Measurements from ENCODE around the gene THEM4.
A peak's percentile ranks its signal among the peaks of the same experiment; 100 is the strongest.
"Not testable (repeated sequence)": the region's sequence is repeated elsewhere in the genome, so short reads cannot be mapped to it uniquely, and the experiment has no call there.

The THEM4 gene

GRCh38 chr1:151891512-151891911, 17.8 kb downstream of the THEM4 start:
- no peak for DNase-seq

DNA sequence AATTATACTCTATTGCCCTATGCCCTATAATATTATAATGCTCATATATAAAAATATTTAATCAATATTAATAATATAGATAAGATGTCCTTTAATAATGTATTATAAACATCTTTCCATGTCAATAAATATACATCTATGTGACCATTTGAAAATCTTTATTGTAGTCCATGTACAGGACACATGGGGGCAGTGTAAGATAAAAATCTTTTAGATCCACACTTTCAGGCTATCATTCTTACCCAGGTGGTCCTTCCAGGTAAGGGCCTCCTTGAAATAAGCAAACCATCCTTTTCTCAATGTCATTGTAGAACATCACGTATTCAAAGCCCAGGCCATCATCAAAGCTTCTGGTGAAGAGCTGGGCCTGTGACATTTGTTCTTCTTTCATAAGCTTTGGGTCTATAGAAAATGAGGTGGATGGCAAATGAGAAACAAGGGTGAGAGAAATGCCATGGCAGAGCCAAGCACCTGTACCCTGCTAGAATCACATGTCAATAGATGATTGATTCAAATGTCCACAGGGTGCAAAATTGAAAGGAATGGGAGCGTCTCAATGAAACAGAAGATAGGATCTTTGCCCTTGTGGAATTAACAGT, 20.2 kb downstream of the THEM4 start:
- DNase-seq, result peak; percentile 25

DNA sequence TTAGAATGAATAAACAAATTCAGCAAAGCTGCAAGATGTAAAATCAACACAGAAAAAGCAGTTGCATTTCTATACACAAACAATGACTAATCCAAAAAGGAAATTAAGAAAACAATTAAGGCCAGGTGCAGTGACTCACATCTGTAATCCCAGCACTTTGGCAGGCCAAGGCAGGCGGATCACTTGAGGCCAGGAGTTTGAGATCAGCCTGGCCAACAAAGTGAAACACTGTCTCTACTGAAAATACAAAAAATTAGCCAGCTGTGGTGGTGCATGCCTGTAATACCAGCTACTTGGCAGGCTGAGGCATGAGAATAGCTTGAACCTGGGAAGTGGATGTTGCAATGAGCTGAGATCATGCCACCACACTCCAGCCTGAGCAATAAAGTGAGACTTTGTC, 22.3 kb downstream of the THEM4 start:
- DNase-seq, result no peak

- DNase-seq, result no peak
These were observed 23.8 kb downstream of the THEM4 start for GRCh38 chr1:151885479-151885878.

DNA sequence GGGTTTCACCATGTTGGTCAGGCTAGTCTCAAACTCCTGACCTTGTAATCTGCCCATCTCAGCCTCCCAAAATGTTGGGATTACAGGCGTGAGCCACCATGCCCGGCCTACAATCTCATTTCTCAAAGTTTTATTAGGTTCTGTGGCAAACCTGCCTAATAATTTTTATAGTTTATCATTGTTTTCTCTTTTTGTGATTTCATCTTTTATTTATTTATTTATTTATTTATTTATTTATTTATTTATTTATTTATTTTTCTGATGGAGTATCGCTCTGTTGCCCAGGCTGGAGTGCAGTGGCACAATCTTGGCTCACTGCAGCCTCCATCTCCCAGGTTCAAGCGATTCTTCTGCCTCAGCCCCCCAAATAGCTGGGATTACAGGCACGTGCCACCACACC, 24.4 kb downstream of the THEM4 start:
- DNase-seq, result not testable (repeated sequence)

DNA sequence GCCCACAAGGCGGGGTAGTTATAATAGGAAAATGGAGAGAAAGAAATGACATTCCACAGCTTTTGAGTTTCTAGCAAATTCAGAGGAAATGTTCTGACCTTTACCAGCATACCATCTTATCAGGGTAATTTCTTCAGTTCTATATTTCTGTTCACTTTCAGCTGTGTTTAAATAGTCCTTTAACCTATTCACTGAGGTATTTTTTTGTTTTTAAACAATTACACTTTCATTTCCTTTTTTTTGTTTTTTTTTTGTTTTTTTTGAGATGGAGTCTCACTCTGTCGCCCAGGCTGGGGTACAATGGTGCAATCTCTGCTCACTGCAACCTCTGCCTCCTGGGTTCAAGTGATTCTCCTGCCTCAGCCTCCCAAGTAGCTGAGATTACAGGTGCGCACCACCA, 24.9 kb downstream of the THEM4 start:
- DNase-seq, result not testable (repeated sequence)

DNA sequence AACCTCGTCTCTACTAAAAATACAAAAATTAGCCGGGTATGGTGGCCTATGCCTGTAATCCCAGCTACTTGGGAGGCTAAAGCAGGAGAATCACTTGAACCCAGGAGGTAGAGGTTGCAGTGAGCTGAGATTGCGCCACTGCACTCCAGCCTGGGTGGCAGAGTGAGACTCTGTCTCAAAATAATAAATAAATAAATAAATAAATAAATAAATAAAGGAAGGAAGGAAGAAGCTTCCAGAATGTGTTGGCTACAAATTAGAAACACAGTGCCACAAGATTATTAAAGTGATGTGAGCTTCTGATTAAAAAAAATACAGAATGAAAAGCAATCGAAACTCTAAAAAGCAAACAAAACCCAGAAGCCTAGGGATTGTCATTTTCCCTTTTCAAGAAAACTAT, 25.4 kb downstream of the THEM4 start:
- not testable (repeated sequence) for DNase-seq

GRCh38 chr1:151882918-151883317, 26.4 kb downstream of the THEM4 start:
- DNase-seq, result not testable (repeated sequence)

DNA sequence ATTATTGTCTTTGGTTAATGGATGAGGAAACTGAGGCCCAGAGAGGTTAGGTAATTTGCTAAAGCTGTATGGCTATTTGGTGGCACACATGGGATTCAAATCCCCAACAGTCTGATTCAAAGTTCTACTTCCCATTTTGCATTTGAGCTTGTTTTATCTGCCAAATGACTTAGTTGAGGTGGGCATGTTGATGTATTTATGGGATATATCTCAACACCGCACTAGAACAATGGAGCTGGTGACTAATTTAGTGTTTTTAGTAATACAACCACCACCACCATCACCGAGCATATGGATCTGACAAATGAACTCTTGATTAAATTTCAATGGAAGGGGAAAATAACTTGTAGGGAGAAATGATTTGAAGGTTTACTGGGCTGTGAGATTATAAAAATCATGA, 26.8 kb downstream of the THEM4 start:
- no peak for DNase-seq

GRCh38 chr1:151881479-151881878, 27.8 kb downstream of the THEM4 start:
- DNase-seq, result no peak

- DNase-seq, result no peak
These were observed 33.8 kb downstream of the THEM4 start for GRCh38 chr1:151875419-151876097.

- not testable (repeated sequence) for DNase-seq
These were observed 36.5 kb downstream of the THEM4 start for GRCh38 chr1:151872776-151873175.

- no peak for DNase-seq
These were observed 37.9 kb downstream of the THEM4 start for GRCh38 chr1:151871284-151872030.

GRCh38 chr1:151868486-151868885, 40.8 kb downstream of the THEM4 start:
- DNase-seq, result no peak

- DNase-seq, result no peak
These were observed 41.4 kb downstream of the THEM4 start for GRCh38 chr1:151867765-151868411.

DNA sequence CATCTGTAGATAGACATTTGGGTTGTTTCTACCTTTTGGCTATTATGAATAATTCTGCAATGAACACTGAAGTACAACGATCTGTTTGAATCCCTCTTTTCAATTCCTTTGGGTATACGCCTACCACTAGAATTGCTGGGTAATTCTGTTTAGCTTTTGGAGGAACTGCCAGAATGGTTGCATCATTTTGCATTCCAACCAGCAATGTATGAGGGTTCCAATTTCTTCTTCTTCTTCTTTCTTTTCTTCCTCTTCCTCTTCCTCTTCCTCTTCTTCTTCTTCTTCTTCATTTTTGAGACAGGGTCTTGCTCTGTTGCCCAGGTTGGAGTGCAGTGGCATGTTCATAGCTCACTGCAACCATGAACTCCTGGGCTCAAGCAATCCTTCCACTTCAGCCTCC, 42.0 kb downstream of the THEM4 start:
- DNase-seq, result no peak

GRCh38 chr1:151864411-151864810, 44.9 kb downstream of the THEM4 start:
- DNase-seq, result no peak

DNA sequence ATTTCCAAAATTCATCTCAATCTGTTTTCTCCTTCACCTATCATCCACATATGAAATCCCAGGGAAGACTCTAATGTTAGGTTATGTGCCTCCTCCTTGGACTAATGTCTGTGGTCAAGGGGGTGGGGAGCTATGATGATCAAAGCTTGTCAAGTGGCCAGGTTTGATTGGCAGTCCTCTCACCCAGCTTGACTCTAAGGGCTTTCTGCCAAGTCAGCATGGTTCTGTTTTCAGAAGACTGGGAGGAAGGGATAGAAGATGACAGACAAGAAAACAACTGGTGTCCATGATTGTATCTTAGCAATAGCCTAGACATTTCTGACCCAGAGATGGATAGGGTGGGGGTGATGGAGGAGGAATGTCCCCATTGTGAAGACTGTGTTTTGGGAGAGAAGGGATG, 46.7 kb downstream of the THEM4 start:
- no peak for DNase-seq

DNA sequence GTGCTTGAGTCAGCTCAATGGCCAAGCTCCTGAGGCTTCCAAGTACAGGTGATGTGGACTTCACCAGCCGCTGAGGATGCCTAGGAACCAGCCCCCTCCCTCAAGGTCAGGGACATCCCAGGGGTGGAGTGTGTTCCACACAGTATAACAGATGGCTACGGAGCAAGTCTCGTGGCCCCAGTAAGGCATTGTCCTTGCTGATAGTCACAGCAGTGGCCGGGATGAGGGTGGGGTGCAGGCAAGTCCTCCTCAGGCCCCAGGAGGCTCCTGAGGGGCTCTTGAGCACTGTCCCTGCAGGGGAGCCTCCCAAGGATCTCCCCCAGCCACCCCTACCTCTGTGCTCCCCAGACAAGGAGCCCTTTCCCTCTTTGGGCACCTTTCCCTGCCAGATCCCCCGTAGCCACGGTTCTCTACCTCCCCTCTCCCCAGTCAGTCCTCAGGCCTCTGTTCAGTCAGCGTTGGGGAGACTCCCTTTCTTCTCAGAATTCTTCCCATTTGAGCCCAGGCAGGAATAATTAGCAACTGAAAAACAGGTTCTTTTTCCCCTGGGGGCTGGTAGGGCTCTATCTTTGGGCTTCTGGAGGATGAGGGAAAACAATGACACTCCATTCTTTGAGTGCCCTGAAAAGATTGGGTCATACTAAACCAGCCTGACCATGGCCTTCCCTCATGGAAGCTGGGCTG, 48.7 kb downstream of the THEM4 start:
- DNase-seq, result no peak

GRCh38 chr1:151859891-151860293, 49.4 kb downstream of the THEM4 start:
- no peak for DNase-seq

DNA sequence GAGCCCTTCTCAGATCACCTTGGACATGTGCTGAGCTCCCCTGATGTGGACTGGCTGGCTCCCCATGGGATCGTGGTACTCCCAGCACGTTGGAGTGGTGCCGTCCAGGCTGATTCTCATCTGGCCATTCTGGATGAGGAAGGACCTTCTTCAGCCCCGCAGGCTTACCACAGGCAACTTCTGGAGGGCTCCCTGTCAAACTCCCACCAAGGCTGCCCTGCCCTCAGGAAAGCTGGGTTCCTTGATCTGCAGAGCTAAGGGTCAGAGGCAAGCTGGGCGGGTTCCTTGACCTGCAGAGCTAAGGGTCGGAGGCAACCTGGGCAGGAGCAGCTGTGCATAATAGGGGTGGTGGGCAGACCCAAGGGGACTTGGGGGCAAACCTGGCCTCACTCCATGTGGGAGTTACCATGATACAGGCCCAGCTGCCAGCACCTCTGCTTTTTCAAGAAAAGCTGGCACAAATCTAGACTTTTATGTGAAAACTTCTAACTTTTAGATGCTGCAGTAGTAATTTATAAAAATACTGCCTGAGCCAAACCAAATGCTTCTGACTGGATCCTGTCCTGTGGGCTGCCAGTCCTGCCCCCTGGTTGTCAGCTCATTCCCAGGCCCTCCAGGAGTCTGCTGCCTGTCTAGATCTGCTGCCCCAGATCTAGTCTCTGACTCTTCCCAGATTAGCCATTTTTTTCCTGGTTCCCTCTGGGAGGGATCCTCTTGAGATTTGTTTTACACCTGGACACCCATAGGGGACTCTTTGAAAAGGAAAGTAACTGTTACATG, 50.2 kb downstream of the THEM4 start:
- no peak for DNase-seq

DNA sequence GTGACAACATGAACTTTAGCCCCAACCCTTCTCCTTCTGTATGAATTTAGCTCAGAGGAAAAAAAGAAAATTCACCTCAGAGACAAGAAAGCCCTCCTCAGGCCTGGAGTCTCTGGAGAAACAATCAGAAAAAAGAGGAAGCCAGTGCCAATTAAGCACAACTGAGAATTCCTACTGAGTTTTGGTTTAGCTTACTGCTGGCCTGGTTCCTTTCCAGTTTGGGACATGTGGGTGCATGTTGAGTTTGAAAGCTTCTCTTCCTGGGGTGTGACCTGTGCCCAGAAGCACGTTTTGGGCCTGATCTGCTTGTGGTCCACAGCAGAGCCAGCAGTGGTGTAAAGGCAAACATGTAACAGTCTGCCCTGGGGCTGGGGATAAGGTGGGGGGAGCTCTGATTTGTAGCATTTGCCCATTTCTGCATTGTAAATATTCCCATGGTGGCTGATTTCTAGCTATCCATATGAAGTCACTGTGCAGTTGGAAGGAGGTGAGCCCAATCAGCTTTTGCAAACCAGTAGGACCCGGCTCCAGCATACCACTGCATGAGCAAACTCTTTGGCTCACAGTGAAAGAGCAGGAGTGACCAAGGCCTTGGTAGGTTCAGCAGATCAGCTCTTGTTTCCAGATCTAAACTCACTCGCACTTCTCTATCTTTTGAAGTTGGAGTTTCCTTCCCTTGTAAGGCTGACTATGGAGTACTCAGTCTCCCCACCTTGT, 51.1 kb downstream of the THEM4 start:
- no peak for DNase-seq
